ENCODE measurements around the gene MED29.

MED29 gene

GRCh38 chr19:39390751-39391437 lies at the start of gene MED29, which contains the start of gene PAF1:
MED29 (plus strand) TSS chr19:39391378; CDS start chr19:39391423, 45 bp downstream.
PAF1 (minus strand) TSS chr19:39391106; CDS start chr19:39390864, 242 bp downstream.
- peak; percentile 99 for FAIRE-seq

GRCh38 chr19:39341719-39342604 lies 49.2 kb upstream of the MED29 start, which contains the start of gene SAMD4B:
SAMD4B (plus strand) TSS chr19:39342421; CDS start chr19:39356894, 14,473 bp downstream.
- FAIRE-seq, result peak; percentile 28

- no peak for FAIRE-seq
Measured at GRCh38 chr19:39342647-39343305, 48.4 kb upstream of the MED29 start.

- FAIRE-seq, result no peak
Measured at GRCh38 chr19:39345956-39346355, 45.2 kb upstream of the MED29 start.

GRCh38 chr19:39347332-39348164 lies 43.6 kb upstream of the MED29 start:
- FAIRE-seq, result no peak

GRCh38 chr19:39349326-39349725 lies 41.9 kb upstream of the MED29 start:
- FAIRE-seq, result no peak

- no peak for FAIRE-seq
Measured at GRCh38 chr19:39350156-39350555, 41.0 kb upstream of the MED29 start.

- no peak for FAIRE-seq
Measured at GRCh38 chr19:39351537-39352064, 39.6 kb upstream of the MED29 start.

GRCh38 chr19:39352381-39353255 lies 38.6 kb upstream of the MED29 start:
- no peak for FAIRE-seq

GRCh38 chr19:39355253-39355652 lies 35.9 kb upstream of the MED29 start:
- no peak for FAIRE-seq

GRCh38 chr19:39356073-39356472 lies 35.1 kb upstream of the MED29 start:
- FAIRE-seq, result no peak

- FAIRE-seq, result no peak
Measured at GRCh38 chr19:39356647-39357046, 34.5 kb upstream of the MED29 start.

GRCh38 chr19:39359026-39359425 lies 32.2 kb upstream of the MED29 start:
- no peak for FAIRE-seq

GRCh38 chr19:39360599-39360998 lies 30.6 kb upstream of the MED29 start:
- FAIRE-seq, result no peak

- FAIRE-seq, result no peak
Measured at GRCh38 chr19:39362682-39363657, 28.2 kb upstream of the MED29 start.

- no peak for FAIRE-seq
Measured at GRCh38 chr19:39363901-39364457, 27.2 kb upstream of the MED29 start.

GRCh38 chr19:39365531-39365930 lies 25.6 kb upstream of the MED29 start:
- FAIRE-seq, result no peak

GRCh38 chr19:39369200-39369599 lies 22.0 kb upstream of the MED29 start:
- no peak for FAIRE-seq

- FAIRE-seq, result no peak
Measured at GRCh38 chr19:39370735-39371134, 20.4 kb upstream of the MED29 start.

Measured in G401.6 (cell line).